Esophagus squamous epithelium (tissue), 4 donors: ENCODE data around the gene UGT2A2.

Source experiments
- CTCF ChIP-seq, 6 experiments: fragments of 450-650 bp in 4 of 6; fragments of 200-600 bp in 2 of 6; sonication (generic) in 2 of 6; IDR thresholded peaks; one replicate each; pipeline ENCODE4 v1.5.1; 2016 to 2019; ENCODE audit warnings: antibody characterized with exemption in 6 of 6, mild to moderate bottlenecking in 4 of 6, moderate library complexity in 4 of 6
- POLR2A ChIP-seq, 4 donors: fragments of 450-650 bp; IDR thresholded peaks; one replicate each; pipeline ENCODE4 v1.6.1; 2017; ENCODE audit warnings: antibody characterized with exemption in 4 of 4, mild to moderate bottlenecking in 4 of 4, moderate library complexity in 3 of 4

DNA sequence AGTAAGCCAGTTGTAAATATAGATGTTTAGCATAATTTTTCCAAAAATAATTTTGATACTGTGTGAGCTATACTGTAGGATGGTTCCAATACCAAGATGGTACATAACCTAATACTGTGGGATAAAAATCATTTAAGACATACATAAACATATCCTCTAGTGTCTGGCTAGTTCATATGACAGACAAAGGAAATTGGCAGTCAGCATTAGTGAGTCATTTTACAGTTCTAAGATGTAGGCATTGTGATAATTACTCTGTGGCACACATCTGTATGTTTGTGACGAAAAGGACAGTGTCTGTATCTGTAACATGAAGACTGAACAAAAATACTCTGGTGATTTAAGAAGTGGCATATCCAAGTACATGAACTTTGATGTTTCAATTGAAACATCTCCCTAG lies 49.6 kb downstream of the UGT2A2 start:
- TF ChIP-seq POLR2A (IDR thresholded peaks at IDR 0.05) (no peak), CTCF (IDR thresholded peaks at IDR 0.05) (no peak)
